ENCODE measurements around the gene FBXO46.
A peak's percentile ranks its signal among the peaks of the same experiment; 100 is the strongest.

DNA sequence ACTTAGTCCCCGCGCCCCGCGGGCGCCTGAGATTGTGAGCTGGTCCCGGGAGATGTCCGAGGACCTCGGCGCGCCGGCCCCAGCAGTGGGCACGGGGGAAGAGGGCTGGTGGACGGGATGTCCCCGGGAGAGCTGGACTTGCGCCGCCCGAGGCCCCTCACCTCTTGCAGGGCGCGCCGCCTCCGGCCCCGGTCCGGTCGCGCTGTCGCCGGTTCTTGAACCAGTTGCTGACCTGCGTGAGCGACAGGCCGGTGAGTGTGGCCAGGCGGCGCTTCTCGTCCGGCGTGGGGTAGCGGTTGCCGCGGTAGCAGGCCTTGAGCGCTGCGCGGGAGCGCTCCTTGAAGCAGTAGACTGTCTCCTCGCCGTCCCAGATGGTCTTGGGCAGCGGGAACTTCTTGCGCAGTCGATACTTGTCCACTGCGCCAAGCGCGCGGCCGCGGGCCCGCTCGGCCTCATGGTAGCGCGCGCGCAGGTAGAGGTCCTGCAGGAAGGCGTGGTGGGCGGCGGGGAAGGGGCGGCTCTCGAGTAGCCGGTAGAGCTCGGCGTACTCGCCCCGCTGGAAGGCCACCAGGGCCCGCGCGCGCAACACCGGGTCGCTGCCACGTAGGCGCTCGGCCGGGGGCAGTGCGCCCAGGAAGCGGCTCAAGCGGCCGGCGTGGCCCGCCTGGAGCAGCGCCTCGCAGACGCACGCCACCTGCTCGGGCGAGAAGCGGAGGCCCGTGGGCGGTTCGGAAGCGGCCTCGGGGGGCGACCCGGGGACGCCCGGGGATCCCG, 37.4 kb upstream of the FBXO46 start:
- 0 out of 2 replicates have a peak, but pooled peaks have one; percentile 28 for TF ChIP-seq CREB1 (CRISPR knock-in tag; IDR thresholded peaks at IDR 0.05)
- TF ChIP-seq, protein P1, sequence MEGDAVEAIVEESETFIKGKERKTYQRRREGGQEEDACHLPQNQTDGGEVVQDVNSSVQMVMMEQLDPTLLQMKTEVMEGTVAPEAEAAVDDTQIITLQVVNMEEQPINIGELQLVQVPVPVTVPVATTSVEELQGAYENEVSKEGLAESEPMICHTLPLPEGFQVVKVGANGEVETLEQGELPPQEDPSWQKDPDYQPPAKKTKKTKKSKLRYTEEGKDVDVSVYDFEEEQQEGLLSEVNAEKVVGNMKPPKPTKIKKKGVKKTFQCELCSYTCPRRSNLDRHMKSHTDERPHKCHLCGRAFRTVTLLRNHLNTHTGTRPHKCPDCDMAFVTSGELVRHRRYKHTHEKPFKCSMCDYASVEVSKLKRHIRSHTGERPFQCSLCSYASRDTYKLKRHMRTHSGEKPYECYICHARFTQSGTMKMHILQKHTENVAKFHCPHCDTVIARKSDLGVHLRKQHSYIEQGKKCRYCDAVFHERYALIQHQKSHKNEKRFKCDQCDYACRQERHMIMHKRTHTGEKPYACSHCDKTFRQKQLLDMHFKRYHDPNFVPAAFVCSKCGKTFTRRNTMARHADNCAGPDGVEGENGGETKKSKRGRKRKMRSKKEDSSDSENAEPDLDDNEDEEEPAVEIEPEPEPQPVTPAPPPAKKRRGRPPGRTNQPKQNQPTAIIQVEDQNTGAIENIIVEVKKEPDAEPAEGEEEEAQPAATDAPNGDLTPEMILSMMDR (IDR thresholded peaks at IDR 0.05), result no peak
- no peak for TF ChIP-seq NFYB (CRISPR knock-in tag; conservative IDR thresholded peaks at IDR 0.05; ENCODE audit: low read depth)
- TF ChIP-seq ZNF121 (CRISPR knock-in tag; IDR thresholded peaks at IDR 0.05), result no peak
- TF ChIP-seq ETV6 (CRISPR knock-in tag; IDR thresholded peaks at IDR 0.05), result no peak
- 0 out of 2 replicates have a peak, but pooled peaks have one; percentile 61 for TF ChIP-seq ATF1 (CRISPR knock-in tag; IDR thresholded peaks at IDR 0.05)
- TF ChIP-seq ZNF219 (CRISPR knock-in tag; IDR thresholded peaks at IDR 0.05; ENCODE audit: borderline replicate concordance), result no peak
- no peak for TF ChIP-seq JUN (CRISPR knock-in tag; IDR thresholded peaks at IDR 0.05)
- TF ChIP-seq FOXP1 (CRISPR knock-in tag; IDR thresholded peaks at IDR 0.05; ENCODE audit: borderline replicate concordance), result no peak; the same call in 1 of the 2 replicates
